Ammon's horn (tissue), 1 donor: ENCODE measurements around the gene SMARCD2.
"Not testable (repeated sequence)": the region's sequence is repeated elsewhere in the genome, so short reads cannot be mapped to it uniquely, and the experiment has no call there.

ENCODE experiments used
- DNase-seq: peaks from one replicate; pipeline ENCODE4 v3.0.0-alpha.2; 2016; ENCODE audit warnings: low spot score

Gene SMARCD2

DNA sequence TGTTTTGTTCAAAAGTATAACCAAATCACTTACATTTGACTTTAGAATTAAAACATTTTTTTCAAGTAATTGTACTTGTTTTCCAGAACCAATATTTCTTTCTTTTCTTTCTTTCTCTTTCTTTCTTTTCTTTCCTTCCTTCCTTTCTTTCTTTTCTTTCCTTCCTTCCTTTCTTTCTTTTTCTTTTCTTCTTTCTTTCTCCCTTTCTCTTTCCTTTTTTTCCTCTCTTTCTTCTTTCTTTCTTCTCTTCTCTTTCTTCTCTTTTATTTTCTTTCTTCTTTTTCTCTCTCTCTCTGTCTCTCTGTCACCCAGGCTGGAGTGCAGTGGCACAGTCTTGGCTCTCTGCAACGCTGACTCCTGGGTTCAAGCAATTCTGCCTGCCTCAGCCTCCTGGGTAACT lies 41.7 kb downstream of the SMARCD2 start:
- DNase-seq: no peak

DNA sequence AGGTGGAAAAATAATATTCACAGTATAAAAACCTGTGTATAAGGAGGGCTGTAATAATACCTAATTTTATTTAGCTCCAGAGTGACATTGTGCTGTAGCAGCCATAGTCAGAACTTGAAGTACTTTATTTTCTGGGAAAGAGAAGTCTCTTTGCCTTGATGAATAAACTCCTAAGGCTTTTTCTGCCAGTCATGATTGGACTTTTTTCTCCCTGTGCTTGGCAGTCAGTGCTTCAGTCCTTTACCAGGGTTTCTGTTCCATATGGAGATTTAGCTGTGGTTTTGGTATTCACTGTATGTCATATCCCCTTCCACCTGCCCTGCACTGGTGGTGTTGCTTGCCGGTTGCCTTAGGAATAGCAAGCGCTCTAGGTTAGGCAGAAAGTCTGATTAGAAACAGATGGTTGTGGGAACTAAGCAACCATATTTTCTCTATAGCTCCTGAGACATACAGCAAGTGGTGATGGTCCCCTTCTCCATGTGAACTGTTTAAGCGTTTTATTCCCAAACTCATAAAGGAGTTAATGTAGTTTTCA lies 43.8 kb downstream of the SMARCD2 start:
- no peak for DNase-seq

DNA sequence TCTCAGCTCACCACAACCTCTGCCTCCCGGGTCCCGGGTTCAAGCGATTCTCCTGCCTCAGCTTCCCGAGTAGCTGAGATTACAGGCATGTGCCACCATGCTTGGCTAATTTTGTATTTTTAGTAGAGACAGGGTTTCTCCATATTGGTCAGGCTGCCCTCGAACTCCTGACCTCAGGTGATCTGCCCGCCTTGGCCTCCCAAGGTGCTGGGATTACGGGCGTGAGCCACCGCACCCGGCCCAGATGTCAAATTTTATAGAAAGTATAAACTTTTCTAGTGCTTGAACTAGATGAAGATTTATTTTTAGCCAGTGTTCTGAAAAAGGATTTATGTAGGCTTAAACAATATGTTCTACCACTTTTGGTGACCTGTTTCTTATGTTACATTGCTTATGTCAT lies 46.1 kb downstream of the SMARCD2 start:
- not testable (repeated sequence) for DNase-seq

DNA sequence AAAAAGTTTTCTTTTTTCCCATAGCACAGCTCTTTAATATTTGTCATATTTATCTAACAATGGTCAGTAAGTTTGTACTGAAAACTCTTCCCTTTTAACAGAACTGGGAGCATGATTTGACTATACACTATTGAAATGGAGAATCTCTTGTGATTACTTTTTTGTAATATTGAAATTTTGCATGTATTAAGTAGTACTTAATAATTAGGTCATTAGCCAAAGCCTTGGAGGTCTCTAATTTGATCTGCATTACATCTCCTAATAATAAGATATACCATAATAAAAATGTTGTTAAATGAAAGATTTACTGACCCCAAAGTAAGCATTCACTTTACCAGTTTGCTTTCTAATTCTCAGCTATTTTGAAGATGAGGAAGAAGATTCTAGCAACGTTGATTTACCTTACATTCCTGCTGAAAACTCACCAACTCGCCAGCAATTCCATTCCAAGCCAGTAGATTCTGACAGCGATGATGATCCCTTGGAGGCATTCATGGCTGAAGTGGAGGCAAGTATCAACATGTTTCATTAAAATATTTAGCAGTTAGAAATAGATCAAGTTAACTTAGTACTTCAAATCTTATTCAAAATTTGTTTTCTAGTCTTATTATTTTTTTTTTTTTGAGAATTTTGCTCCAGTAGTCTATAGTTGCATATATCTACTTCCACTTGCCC lies 50.3 kb downstream of the SMARCD2 start:
- no peak for DNase-seq

DNA sequence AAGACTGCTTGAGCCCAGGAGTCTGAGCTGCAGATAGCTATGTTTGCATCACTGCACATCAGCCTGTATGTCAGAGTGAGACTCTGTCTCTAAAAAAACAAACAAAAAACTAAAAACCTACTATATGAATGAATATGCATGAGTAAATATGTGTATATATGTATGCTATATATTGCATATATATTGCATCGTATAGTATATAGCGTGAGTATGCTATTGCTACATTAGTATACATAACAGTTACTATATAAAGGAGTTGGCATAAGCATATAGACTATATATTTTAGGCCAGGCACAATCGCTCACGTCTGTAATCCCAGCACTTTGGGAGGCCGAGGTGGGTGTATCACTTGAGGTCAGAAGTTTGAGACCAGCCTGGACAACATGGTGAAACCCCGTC lies 52.4 kb downstream of the SMARCD2 start:
- DNase-seq: no peak

DNA sequence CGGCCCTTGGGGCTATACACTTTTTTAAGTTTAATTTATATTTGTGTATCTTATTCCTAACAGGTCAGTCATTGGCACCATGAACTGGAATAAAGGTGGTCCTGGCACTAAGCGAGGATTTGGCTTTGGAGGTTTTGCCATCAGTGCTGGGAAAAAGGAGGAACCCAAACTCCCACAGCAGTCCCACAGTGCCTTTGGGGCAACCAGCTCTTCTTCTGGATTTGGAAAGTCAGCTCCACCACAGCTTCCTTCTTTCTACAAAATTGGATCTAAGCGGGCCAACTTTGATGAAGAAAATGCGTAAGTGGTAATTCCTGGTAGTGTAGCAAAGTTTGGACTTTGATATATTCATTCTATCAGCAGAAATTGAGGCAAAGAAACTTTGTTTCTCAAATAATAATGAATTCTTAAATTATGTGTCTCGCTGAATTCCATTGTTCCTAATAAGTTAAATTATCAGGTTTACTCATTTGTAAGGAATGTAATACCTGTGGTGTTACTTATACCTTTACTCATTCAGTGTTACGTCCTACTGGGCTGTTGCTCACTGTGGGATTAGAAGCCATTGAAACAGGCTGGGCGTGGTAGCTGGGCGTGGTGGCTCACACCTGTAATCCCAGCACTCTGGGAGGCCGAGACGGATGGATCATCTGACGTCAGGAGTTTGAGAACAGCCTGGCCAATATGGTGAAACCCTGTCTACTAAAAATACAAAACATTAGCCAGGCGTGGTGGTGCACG lies 55.3 kb downstream of the SMARCD2 start:
- DNase-seq: no peak

DNA sequence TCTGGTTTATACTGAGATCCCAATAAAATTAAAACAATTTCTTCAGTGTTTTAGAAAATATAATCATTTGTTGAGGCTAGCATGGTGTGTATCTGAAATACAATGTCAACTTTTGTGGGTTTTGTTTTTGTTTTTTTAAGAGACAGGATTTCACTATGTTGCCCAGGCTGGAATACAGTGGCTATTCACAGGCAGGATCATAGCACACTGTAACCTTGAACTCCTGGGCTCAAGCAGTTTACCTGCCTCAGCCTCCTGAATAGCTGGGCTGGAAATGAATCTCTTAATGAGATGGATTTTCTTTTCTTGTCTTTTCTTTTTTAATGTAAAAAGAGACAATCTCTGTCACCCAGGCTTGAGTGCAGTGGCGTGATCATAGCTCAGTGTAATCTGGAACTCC lies 56.4 kb downstream of the SMARCD2 start:
- DNase-seq: no peak

DNA sequence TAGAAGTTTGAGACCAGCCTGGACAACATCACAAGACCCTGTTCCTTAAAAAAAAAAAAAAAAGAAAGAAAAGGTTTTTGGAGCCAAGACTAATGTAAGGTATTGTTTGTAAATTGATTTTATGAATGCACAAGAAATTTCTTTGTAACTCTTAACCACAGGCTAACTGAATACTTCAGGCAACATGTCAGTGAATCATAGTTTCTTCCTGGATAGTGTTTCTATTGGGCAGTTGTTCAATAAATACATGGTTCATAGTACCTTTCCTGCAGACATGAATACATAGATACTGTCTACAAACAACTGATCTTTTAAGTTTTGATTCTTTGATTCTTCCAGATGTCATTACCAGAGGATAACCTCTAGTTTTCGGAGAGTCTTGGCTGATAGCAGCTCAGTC lies 56.9 kb downstream of the SMARCD2 start:
- DNase-seq: no peak

DNA sequence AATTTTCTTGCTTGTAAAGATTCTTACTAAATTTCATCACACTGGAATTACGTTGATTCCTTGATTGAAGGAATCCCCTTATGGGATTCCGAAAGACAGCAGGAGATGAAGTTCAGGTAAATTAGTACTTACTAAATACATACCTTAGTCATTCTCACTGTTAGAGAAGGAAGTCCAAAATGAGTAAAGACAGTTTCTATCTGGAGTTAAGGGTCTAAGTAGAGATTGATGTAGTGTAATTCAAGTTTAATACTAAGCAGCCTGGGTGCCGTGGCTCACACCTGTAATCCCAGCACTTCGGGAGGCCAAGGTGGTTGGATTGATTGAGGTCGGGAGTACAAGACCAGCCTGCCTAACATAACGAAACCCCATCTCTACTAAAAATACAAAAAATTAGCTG lies 59.0 kb downstream of the SMARCD2 start:
- DNase-seq: no peak
